Small intestine (tissue), 7 donors: ENCODE measurements around the gene CHST11. TPM values are rescaled to one million over a fixed set of nuclear protein-coding genes. Genes with fewer than 3 reads are reported as not detected.

Experiments used
- DNase-seq, 2 donors: peaks; one replicate each; pipeline versions ENCODE4 v3.0.0 to v3.0.0-alpha.2; 2013
- FAIRE-seq: peaks from 2 replicates; lab custom pipeline; 2012; peaks lifted over from hg19 to GRCh38; lab: Jason Lieb, UNC
- H3K27ac ChIP-seq, 3 donors: one replicate each; pipeline ENCODE4 v1.5.1; 2013; ENCODE audit warnings: low read length in 2 of 3, mild to moderate bottlenecking in 2 of 3, control low read depth in 1 of 3, inconsistent platforms in 1 of 3, low read depth in 1 of 3, moderate library complexity in 1 of 3
- H3K27me3 ChIP-seq, 3 donors: one replicate each; pipeline ENCODE4 v1.6.1; 2013; ENCODE audit warnings: low read length in 3 of 3, inconsistent platforms in 1 of 3; ENCODE audit not compliant: control insufficient read depth in 3 of 3, insufficient read depth in 3 of 3
- H3K36me3 ChIP-seq, 3 donors: one replicate each; pipeline ENCODE4 v1.6.1; 2013; ENCODE audit warnings: low read length in 3 of 3, inconsistent platforms in 1 of 3, low read depth in 1 of 3, mild to moderate bottlenecking in 1 of 3, moderate library complexity in 1 of 3; ENCODE audit not compliant: control insufficient read depth in 3 of 3, insufficient read depth in 2 of 3
- H3K4me1 ChIP-seq, 3 donors: one replicate each; pipeline ENCODE4 v1.6.1; 2013; ENCODE audit warnings: low read length in 2 of 3, inconsistent platforms in 1 of 3, low read depth in 1 of 3, mild to moderate bottlenecking in 1 of 3, moderate library complexity in 1 of 3; ENCODE audit not compliant: control insufficient read depth in 3 of 3, insufficient read depth in 2 of 3
- H3K4me3 ChIP-seq, 3 donors: one replicate each; pipeline ENCODE4 v1.5.1; 2013; ENCODE audit warnings: low read length in 3 of 3, control low read depth in 1 of 3, inconsistent platforms in 1 of 3, low read depth in 1 of 3, mild to moderate bottlenecking in 1 of 3, moderate library complexity in 1 of 3
- H3K9me3 ChIP-seq, 2 donors: one replicate each; pipeline ENCODE4 v1.6.1; 2013; ENCODE audit warnings: low read depth in 1 of 2, low read length in 1 of 2; ENCODE audit not compliant: control insufficient read depth in 2 of 2, insufficient read depth in 1 of 2
- WGBS, 3 donors: extraction: QIAGEN DNeasy Blood & Tissue Kit; methylation state at CpG; one replicate each; pipeline ENCODE4 v1.1.7; 2013; 5-methylcytosine and 5-hydroxymethylcytosine counted together
- polyA plus RNA-seq, 4 donors: library from polyadenylated mRNA; stranded (reverse) in 3 of 4; unstranded in 1 of 4; fragments of 200-250 nt in 3 of 4; fragments of 120-200 nt in 1 of 4; gene quantifications; one replicate each; pipeline versions ENCODE4 v1.2.1 to v1.2.3, GENCODE V29; 2013
- donor health status: healthy with polysubstance abuse.
- donor health status: control.
- donor health status: control.
- donor health status: Bipolar disorder and iron deficiency.
- donor health status: healthy.

CHST11 gene
- polyA plus RNA-seq, 4 donors, result 0.89 to 3.0 (median 2.0) TPM

GRCh38 chr12:104699489-104700190, 242.9 kb downstream of the CHST11 start:
- Histone ChIP-seq H3K27ac (no peak overlapping the region), H3K4me1 (peaks cover 0 to 5% (median 0%) of the 10 kb centered on the region in 3 donors), H3K4me3 (no peak overlapping the region), H3K9me3 (no peaks in the 10 kb centered on the region), H3K36me3 (peaks cover 0 to 4% (median 0%) of the 10 kb centered on the region in 3 donors), H3K27me3 (no peaks in the 10 kb centered on the region)
- no peak for DNase-seq
- 73 to 87% (median 79%) methylated on average over 5 of the region's 5 CpGs for WGBS, 3 donors
- FAIRE-seq, result no peak

- Histone ChIP-seq H3K27ac (no peak overlapping the region), H3K27me3 (no peaks in the 10 kb centered on the region), H3K4me1 (no peaks in the 10 kb centered on the region), H3K36me3 (peaks cover 0 to 4% (median 0%) of the 10 kb centered on the region in 3 donors), H3K9me3 (no peaks in the 10 kb centered on the region), H3K4me3 (no peak overlapping the region)
- FAIRE-seq, result no peak
- no peak for DNase-seq
- 81 to 90% (median 85%) methylated on average over 1 of the region's 1 CpG for WGBS, 3 donors
These were observed 243.6 kb downstream of the CHST11 start for GRCh38 chr12:104700324-104700723.

- Histone ChIP-seq H3K9me3 (no peaks in the 10 kb centered on the region), H3K4me3 (no peak overlapping the region), H3K27me3 (no peaks in the 10 kb centered on the region), H3K27ac (no peak overlapping the region), H3K36me3 (peaks cover 0 to 4% (median 0%) of the 10 kb centered on the region in 3 donors), H3K4me1 (no peaks in the 10 kb centered on the region)
- 86 to 92% (median 90%) methylated on average over 7 of the region's 7 CpGs for WGBS, 3 donors
- no peak for FAIRE-seq
- DNase-seq, result no peak
These were observed 244.6 kb downstream of the CHST11 start for GRCh38 chr12:104701301-104701700.

GRCh38 chr12:104701756-104702155, 245.0 kb downstream of the CHST11 start:
- Histone ChIP-seq H3K9me3 (no peaks in the 10 kb centered on the region), H3K27ac (no peak overlapping the region), H3K36me3 (peaks cover 0 to 4% (median 0%) of the 10 kb centered on the region in 3 donors), H3K27me3 (no peaks in the 10 kb centered on the region), H3K4me1 (no peaks in the 10 kb centered on the region), H3K4me3 (no peak overlapping the region)
- DNase-seq (no peak), FAIRE-seq (no peak)
- 93 to 98% (median 94%) methylated on average over 3 of the region's 3 CpGs for WGBS, 3 donors

GRCh38 chr12:104702565-104703139, 245.9 kb downstream of the CHST11 start:
- H3K27me3 ChIP-seq, result no peaks in the 10 kb centered on the region
- H3K9me3 ChIP-seq, result no peaks in the 10 kb centered on the region
- WGBS, 3 donors, result 71 to 89% (median 86%) methylated on average over 21 of the region's 21 CpGs
- DNase-seq (no peak), FAIRE-seq (no peak)
- no peak overlapping the region for H3K27ac ChIP-seq
- no peaks in the 10 kb centered on the region for H3K4me1 ChIP-seq
- peaks cover 0 to 4% (median 0%) of the 10 kb centered on the region in 3 donors for H3K36me3 ChIP-seq
- H3K4me3 ChIP-seq, result no peak overlapping the region

- no peak for DNase-seq
- H3K36me3 ChIP-seq, result peaks cover 0 to 4% (median 0%) of the 10 kb centered on the region in 3 donors
- no peak for FAIRE-seq
- H3K27me3 ChIP-seq, result no peaks in the 10 kb centered on the region
- H3K9me3 ChIP-seq, result no peaks in the 10 kb centered on the region
- 92 to 95% (median 93%) methylated on average over 8 of the region's 8 CpGs for WGBS, 3 donors
- H3K4me3 ChIP-seq, result no peak overlapping the region
- H3K4me1 ChIP-seq, result no peaks in the 10 kb centered on the region
- no peak overlapping the region for H3K27ac ChIP-seq
These were observed 246.6 kb downstream of the CHST11 start for GRCh38 chr12:104703372-104703771.

- FAIRE-seq (no peak), DNase-seq (no peak)
- 87 to 93% (median 89%) methylated on average over 7 of the region's 7 CpGs for WGBS, 3 donors
- Histone ChIP-seq H3K9me3 (no peaks in the 10 kb centered on the region), H3K4me3 (no peak overlapping the region), H3K36me3 (peaks cover 0 to 4% (median 0%) of the 10 kb centered on the region in 3 donors), H3K27me3 (no peaks in the 10 kb centered on the region), H3K4me1 (no peaks in the 10 kb centered on the region), H3K27ac (no peak overlapping the region)
These were observed 247.6 kb downstream of the CHST11 start for GRCh38 chr12:104704224-104704779.

GRCh38 chr12:104707194-104707593, 250.4 kb downstream of the CHST11 start:
- no peak for FAIRE-seq
- 23 to 53% (median 41%) methylated on average over 5 of the region's 5 CpGs for WGBS, 3 donors
- H3K36me3 ChIP-seq, result peaks cover 0 to 4% (median 0%) of the 10 kb centered on the region in 3 donors

More at GRCh38 chr12:104707194-104707593, 250.4 kb downstream of the CHST11 start:
- no peak for DNase-seq
- no peaks in the 10 kb centered on the region for H3K27me3 ChIP-seq
- no peaks in the 10 kb centered on the region for H3K9me3 ChIP-seq
- H3K27ac ChIP-seq, result no peak overlapping the region
- H3K4me3 ChIP-seq, result no peak overlapping the region
- H3K4me1 ChIP-seq, result peaks cover 0 to 2% (median 0%) of the 10 kb centered on the region in 3 donors
